GM12874 (cell line): ENCODE results near the gene MLF2.

Source experiments
- TF ChIP-seq, protein P1 (sequence below): IDR thresholded peaks from 2 replicates; pipeline ENCODE4 v1.5.1; 2011; ENCODE audit warnings: low read depth, mild to moderate bottlenecking, control low read depth, low read length, moderate library complexity; ENCODE audit not compliant: insufficient read depth

MLF2 gene

DNA sequence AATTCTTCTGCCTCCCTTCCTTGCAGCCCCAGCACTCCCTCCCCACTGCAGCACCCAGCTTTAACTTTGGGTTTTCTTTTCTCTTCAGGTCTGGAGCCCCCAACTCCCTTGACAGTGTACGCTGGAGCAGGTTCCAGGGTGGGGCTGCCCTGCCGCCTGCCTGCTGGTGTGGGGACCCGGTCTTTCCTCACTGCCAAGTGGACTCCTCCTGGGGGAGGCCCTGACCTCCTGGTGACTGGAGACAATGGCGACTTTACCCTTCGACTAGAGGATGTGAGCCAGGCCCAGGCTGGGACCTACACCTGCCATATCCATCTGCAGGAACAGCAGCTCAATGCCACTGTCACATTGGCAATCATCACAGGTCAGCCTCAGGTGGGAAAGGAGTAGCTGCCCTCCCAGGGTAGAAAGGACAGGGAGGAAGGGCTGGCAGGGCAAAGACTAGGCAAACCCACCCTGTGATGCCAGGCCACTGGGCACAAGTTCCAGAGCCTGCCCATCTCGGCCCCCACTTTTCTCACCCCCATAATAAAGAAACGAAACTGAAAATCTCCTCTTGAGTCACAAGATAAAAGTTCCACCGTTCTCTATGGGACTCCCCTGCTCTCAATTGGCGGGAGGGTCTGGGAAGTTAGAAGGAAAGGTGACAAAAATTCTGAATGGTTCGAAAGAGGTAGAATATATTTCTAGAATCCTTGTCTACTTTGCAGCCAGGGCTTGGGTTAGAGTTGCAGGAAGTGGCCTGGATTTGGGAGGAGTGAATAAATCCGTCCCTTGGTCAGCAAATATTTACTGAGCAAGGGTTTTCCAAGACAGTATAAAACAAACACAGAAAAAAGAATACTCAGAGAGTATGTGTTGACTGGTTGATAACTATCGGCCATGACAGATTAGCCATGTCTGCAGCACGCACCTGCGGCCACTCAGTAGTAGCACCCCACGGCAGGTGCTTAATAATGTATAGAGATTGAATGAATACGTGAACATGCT lies 22.5 kb upstream of the MLF2 start:
- TF ChIP-seq, protein P1, sequence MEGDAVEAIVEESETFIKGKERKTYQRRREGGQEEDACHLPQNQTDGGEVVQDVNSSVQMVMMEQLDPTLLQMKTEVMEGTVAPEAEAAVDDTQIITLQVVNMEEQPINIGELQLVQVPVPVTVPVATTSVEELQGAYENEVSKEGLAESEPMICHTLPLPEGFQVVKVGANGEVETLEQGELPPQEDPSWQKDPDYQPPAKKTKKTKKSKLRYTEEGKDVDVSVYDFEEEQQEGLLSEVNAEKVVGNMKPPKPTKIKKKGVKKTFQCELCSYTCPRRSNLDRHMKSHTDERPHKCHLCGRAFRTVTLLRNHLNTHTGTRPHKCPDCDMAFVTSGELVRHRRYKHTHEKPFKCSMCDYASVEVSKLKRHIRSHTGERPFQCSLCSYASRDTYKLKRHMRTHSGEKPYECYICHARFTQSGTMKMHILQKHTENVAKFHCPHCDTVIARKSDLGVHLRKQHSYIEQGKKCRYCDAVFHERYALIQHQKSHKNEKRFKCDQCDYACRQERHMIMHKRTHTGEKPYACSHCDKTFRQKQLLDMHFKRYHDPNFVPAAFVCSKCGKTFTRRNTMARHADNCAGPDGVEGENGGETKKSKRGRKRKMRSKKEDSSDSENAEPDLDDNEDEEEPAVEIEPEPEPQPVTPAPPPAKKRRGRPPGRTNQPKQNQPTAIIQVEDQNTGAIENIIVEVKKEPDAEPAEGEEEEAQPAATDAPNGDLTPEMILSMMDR = no peak

DNA sequence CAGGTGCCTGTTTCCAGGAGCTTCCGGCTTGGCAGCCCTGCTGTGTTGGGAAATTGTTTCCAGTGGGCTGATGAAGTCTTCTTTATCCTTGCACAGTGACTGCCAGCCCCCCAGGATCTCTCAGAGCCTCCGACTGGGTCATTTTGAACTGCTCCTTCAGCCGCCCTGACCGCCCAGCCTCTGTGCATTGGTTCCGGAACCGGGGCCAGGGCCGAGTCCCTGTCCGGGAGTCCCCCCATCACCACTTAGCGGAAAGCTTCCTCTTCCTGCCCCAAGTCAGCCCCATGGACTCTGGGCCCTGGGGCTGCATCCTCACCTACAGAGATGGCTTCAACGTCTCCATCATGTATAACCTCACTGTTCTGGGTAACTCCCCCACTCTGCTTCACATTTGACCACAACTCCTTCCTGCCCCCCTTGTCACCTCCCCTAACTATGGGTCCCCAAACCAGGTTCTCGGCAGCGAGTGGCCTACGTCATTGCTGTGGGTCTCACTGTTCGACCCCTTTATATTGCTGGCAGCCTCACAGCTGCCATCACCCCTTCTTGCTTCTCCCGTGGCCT lies 21.6 kb upstream of the MLF2 start:
- TF ChIP-seq, protein P1 = no peak

DNA sequence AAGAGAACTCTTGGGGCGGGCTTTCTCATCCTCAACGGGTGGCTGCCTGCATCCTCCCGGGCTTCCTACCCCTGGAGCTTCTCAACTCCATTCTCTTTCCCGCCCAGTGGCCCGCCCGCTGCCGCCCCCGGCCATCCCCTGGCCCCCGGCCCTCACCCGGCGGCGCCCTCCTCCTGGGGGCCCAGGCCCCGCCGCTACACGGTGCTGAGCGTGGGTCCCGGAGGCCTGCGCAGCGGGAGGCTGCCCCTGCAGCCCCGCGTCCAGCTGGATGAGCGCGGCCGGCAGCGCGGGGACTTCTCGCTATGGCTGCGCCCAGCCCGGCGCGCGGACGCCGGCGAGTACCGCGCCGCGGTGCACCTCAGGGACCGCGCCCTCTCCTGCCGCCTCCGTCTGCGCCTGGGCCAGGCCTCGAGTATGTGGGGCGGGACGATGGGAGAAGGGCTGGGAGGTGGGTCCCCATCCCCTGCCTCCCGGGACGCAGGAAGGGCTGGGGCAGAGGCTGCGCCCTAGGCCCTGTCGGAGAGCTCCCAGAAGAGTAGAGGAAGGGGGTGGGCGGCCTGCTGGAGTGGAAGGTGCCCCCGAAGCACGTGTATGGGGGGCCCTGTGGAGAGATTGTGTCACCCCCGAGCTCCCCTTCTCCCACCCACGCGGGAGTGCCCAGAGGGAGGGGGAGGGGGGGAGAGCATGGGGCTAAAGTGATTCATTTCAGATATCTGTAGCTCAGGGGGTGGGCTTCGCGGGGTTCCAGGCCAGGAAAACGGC lies 20.8 kb upstream of the MLF2 start:
- TF ChIP-seq, protein P1 = no peak

DNA sequence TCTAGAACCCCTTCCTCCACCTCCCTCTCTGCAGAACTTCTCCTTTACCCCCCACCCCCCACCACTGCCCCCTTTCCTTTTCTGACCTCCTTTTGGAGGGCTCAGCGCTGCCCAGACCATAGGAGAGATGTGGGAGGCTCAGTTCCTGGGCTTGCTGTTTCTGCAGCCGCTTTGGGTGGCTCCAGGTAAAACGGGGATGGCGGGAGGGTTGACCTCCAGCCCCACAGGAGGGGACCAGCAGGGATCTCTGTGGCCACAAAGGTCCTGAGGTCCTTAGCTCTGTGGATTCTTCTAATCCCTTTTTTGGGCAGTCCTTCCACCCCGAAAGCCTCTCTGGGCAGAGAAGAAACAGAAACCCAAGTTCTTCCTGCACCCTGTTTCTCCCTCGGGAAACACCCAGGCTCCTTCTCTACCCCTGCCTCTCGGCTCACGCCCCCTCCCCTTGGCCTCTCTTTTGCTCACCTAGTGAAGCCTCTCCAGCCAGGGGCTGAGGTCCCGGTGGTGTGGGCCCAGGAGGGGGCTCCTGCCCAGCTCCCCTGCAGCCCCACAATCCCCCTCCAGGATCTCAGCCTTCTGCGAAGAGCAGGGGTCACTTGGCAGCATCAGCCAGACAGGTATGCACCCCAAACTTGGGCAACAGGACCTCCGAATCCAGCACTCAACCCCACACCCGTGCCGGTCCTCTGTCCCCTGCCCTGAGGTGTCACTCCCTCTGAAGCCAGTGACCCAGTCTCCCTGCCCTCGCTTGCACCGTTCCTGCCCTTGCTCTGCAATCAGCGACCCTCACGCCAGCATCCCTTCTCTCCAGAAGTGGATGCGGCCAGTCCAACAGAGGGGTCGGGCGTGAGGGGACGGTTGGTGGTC lies 20.0 kb upstream of the MLF2 start:
- TF ChIP-seq, protein P1 = no peak

DNA sequence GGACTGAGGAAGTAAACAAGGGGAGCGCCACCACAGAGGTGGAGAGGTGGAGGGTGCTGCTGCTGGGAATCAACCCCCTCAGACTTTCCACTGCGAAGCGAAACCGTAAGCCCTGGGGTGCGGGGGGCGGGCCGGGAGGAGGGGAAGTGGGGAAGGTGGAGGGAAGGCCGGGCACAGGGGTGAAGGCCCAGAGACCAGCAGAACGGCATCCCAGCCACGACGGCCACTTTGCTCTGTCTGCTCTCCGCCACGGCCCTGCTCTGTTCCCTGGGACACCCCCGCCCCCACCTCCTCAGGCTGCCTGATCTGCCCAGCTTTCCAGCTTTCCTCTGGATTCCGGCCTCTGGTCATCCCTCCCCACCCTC lies 19.4 kb upstream of the MLF2 start, which contains the start of gene LAG3:
Gene LAG3, plus strand, starts transcription at position 190 of the 365 bp plus-strand sequence. CDS start 333 bp downstream, outside the sequence.
- TF ChIP-seq, protein P1 = no peak

DNA sequence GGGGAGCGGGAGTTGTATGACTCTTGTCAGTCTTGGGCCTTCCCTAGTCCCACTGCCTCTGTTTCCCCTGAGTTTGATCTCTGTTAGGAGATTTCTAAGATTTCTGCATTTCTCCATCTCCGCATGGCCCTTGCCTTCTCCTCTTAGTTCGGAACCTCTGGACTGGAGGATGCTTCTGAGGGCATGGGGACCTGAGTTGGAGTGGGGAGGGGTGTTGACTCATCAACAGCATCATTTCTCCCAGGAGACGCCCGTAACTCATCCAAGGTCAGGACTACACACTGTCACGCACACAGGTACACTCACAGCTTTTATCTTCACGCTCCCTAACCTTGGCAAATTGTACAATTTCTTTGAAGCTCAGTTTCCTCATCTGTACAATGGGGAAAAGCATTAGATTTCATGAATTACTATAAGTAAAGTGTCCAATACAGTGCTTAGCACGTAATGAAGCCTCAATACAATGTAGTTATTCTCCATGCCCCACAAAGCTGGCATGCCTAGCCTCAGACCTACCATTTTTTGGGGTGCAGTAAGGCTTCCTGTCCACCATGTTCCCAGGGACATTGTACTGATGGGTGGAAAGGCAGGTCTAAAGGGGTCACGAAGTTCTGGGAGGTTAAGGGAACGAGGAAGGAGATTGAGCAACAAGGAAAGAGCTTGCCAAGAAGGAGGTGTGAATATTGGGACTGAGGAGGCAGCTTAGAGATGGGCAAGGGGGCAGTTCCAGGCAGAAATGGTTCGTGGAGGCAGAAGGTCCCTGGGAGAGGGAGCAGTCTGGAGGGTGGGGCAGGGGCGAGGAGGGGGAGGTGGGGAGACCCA lies 18.8 kb upstream of the MLF2 start:
- TF ChIP-seq, protein P1 = no peak
